HEK293 (cell line): ENCODE data around the gene EPG5.
A peak's percentile ranks its signal among the peaks of the same experiment; 100 is the strongest.

Source experiments
- CTCF ChIA-PET: fragments of 350-600 bp; formaldehyde crosslinking; extraction: SDS; loops from one replicate; lab custom pipeline; 2021; ENCODE audit warnings: antibody characterized with exemption; lab: Yijun Ruan, JAX
- POLR2A ChIA-PET: fragments of 300-600 bp; formaldehyde crosslinking; extraction: SDS; loops from one replicate; lab custom pipeline; 2020; ENCODE audit warnings: antibody characterized with exemption, inconsistent platforms; lab: Yijun Ruan, JAX
- H3K27ac ChIP-seq: fragments of 200-500 bp; sonication (Bioruptor generic); 2 replicates; pipeline ENCODE4 v1.5.1; 2014; ENCODE audit warnings: low read depth, low read length, control low read depth, inconsistent platforms; ENCODE audit errors: extremely low read depth
- H3K36me3 ChIP-seq, 2 experiments: fragments of 200-500 bp in 1 of 2; sonication (Bioruptor generic) in 1 of 2; 1 replicate in 1 of 2; 2 replicates in 1 of 2; pipeline ENCODE4 v1.5.1; 2014 to 2017; ENCODE audit warnings: inconsistent platforms in 2 of 2, low read length in 2 of 2; ENCODE audit not compliant: control insufficient read depth in 2 of 2, insufficient read depth in 1 of 2
- H3K4me1 ChIP-seq: fragments of 200-500 bp; sonication (Bioruptor generic); 2 replicates; pipeline ENCODE4 v1.5.1; 2014; ENCODE audit warnings: mild to moderate bottlenecking, low read length, inconsistent platforms; ENCODE audit not compliant: control insufficient read depth, insufficient read depth
- H3K4me3 ChIP-seq: 2 replicates; pipeline ENCODE4 v1.5.1; 2011; ENCODE audit warnings: low read depth, mild to moderate bottlenecking, control low read depth, low read length, moderate library complexity
- H3K9me3 ChIP-seq: fragments of 200-500 bp; sonication (Bioruptor generic); 2 replicates; pipeline ENCODE4 v1.5.1; 2014; ENCODE audit warnings: low read depth, low read length, inconsistent platforms; ENCODE audit not compliant: control insufficient read depth, insufficient read depth
- ATF2 ChIP-seq: fragments of 450-650 bp; formaldehyde crosslinking; IDR thresholded peaks from 2 replicates; pipeline ENCODE4 v1.5.1; 2016; ENCODE audit warnings: missing biosample characterization, missing genetic modification characterization, low read depth
- EGR2 ChIP-seq: fragments of 450-650 bp; formaldehyde crosslinking; IDR thresholded peaks from 2 replicates; pipeline ENCODE4 v1.5.1; 2016; ENCODE audit warnings: low read depth, missing biosample characterization, missing genetic modification characterization
- HOXA7 ChIP-seq: sonication (generic); formaldehyde crosslinking; IDR thresholded peaks from 2 replicates; pipeline ENCODE4 v1.8.1; 2022; ENCODE audit warnings: missing genetic modification reagents, borderline replicate concordance
- KLF8 ChIP-seq: fragments of 450-650 bp; formaldehyde crosslinking; IDR thresholded peaks from 2 replicates; pipeline ENCODE4 v1.5.1; 2016; ENCODE audit warnings: missing biosample characterization, missing genetic modification characterization
- KLF9 ChIP-seq: fragments of 450-650 bp; formaldehyde crosslinking; IDR thresholded peaks from 2 replicates; pipeline ENCODE4 v1.5.1; 2016; ENCODE audit warnings: missing biosample characterization, missing genetic modification characterization, low read depth
- PRDM1 ChIP-seq: fragments of 450-650 bp; formaldehyde crosslinking; IDR thresholded peaks from 2 replicates; pipeline ENCODE4; 2016; ENCODE audit warnings: missing biosample characterization, missing genetic modification characterization
- SP3 ChIP-seq: fragments of 450-650 bp; formaldehyde crosslinking; IDR thresholded peaks from 2 replicates; pipeline ENCODE4 v1.5.1; 2016; ENCODE audit warnings: missing biosample characterization, missing genetic modification characterization
- ZBTB17 ChIP-seq: fragments of 450-650 bp; formaldehyde crosslinking; IDR thresholded peaks from 2 replicates; pipeline ENCODE4 v1.5.1; 2016; ENCODE audit warnings: missing biosample characterization, missing genetic modification characterization
- ZNF133 ChIP-seq: fragments of 450-650 bp; formaldehyde crosslinking; IDR thresholded peaks from 2 replicates; pipeline ENCODE4 v1.5.1; 2016; ENCODE audit warnings: missing biosample characterization, missing genetic modification characterization
- ZNF140 ChIP-seq: fragments of 450-650 bp; formaldehyde crosslinking; IDR thresholded peaks from 2 replicates; pipeline ENCODE4 v1.5.1; 2016; ENCODE audit warnings: missing biosample characterization, missing genetic modification characterization
- ZNF202 ChIP-seq: fragments of 450-650 bp; formaldehyde crosslinking; IDR thresholded peaks from 2 replicates; pipeline ENCODE4 v1.5.1; 2016; ENCODE audit warnings: missing biosample characterization, missing genetic modification characterization, borderline replicate concordance
- ZNF248 ChIP-seq: fragments of 450-650 bp; formaldehyde crosslinking; IDR thresholded peaks from 2 replicates; pipeline ENCODE4 v1.5.1; 2017; ENCODE audit warnings: missing biosample characterization, missing genetic modification characterization
- ZNF266 ChIP-seq: fragments of 450-650 bp; formaldehyde crosslinking; IDR thresholded peaks from 2 replicates; pipeline ENCODE4 v1.5.1; 2016; ENCODE audit warnings: missing biosample characterization, missing genetic modification characterization, low read depth
- ZNF292 ChIP-seq: fragments of 450-650 bp; formaldehyde crosslinking; IDR thresholded peaks from 2 replicates; pipeline ENCODE4 v1.5.1; 2016; ENCODE audit warnings: low read depth, missing biosample characterization, missing genetic modification characterization, borderline replicate concordance
- ZNF324 ChIP-seq: fragments of 450-650 bp; formaldehyde crosslinking; IDR thresholded peaks from 2 replicates; pipeline ENCODE4 v1.5.1; 2016; ENCODE audit warnings: missing biosample characterization, missing genetic modification characterization
- ZNF37A ChIP-seq: fragments of 450-650 bp; IDR thresholded peaks from 2 replicates; pipeline ENCODE4 v1.5.1; 2018; ENCODE audit warnings: missing biosample characterization, missing genetic modification characterization
- ZNF530 ChIP-seq: fragments of 450-650 bp; formaldehyde crosslinking; IDR thresholded peaks from 2 replicates; pipeline ENCODE4 v1.5.1; 2016; ENCODE audit warnings: low read depth, missing biosample characterization, missing genetic modification characterization
- ZNF544 ChIP-seq: fragments of 450-650 bp; formaldehyde crosslinking; IDR thresholded peaks from 2 replicates; pipeline ENCODE4 v1.5.0; 2017; ENCODE audit warnings: missing biosample characterization, missing genetic modification characterization
- ZNF561 ChIP-seq: fragments of 450-650 bp; IDR thresholded peaks from 2 replicates; pipeline ENCODE4 v1.5.1; 2018; ENCODE audit warnings: missing biosample characterization, missing genetic modification characterization, borderline replicate concordance
- ZNF626 ChIP-seq: fragments of 450-650 bp; sonication (Bioruptor Pico); formaldehyde crosslinking; IDR thresholded peaks from 2 replicates; pipeline ENCODE4 v1.5.1; 2018; ENCODE audit warnings: missing biosample characterization, missing genetic modification characterization, inconsistent platforms
- ZNF664 ChIP-seq: fragments of 450-650 bp; formaldehyde crosslinking; IDR thresholded peaks from 2 replicates; pipeline ENCODE4 v1.5.1; 2016; ENCODE audit warnings: missing biosample characterization, missing genetic modification characterization
- TF ChIP-seq, protein P1 (sequence below): fragments of 450-650 bp; formaldehyde crosslinking; IDR thresholded peaks from 2 replicates; pipeline ENCODE4 v1.5.1; 2016; ENCODE audit warnings: missing biosample characterization, missing genetic modification characterization

Gene EPG5

GRCh38 chr18:45967007-45967706 lies at the start of gene EPG5 (continued):
- TF ChIP-seq KLF8 (tag by site-specific recombination) (peak; percentile 73; the same call in 1 of the 2 replicates), SP3 (tag by site-specific recombination) (peak; percentile 93), ZNF266 (tag by site-specific recombination) (no peak), ZNF561 (no peak), ZBTB17 (tag by site-specific recombination) (peak; percentile 51)
- TF ChIP-seq, all 188 proteins: peak for 36

DNA sequence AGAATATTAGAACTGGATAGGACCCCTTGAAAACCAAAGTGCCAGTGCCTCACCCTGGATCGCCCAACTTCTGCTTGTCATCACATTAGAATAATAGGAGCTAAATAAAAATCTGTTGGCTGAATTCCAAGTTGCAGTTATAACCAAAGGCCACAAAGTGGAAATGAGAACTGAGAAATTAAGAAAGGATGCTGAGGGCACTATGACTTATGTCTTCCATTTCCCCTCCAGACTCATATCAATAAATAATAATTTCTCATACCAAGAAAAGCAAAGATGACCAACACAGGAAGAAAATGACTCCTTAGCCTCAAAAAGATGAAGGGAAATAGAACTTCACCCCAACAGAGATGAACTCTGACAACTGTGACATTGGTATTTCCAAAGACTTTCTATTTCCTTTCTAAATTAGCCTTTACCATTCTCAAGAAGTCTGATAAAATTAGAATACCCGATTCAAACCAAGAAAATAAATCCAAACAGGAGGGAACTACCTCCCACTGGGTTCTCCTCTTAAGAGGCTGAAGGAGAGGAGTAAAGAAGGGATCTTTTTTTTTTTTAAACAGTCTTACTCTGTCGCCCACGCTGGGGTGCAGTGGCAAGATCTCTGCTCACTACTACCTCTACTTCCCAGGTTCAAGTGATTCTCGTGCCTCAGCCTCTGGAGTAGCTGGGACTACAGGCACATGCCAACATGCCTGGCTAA lies 46.5 kb upstream of the EPG5 start:
- CTCF ChIA-PET: interaction anchor here (0.7 kb wide), 1 partner anchor 666 kb away, joined by 3 read pairs; no protein-coding TSS in a partner anchor
- POLR2A ChIA-PET: interaction anchor here (0.6 kb wide), 1 partner anchor 52 kb away, joined by 3 read pairs; no protein-coding TSS in a partner anchor
- Histone ChIP-seq H3K4me1 (no peaks in the 10 kb centered on the region), H3K4me3 (no peak overlapping the region), H3K27ac (no peak overlapping the region), H3K36me3 (peaks cover 0 to 15% of the 10 kb centered on the region in 2 experiments; a peak in 2 of 3 replicates), H3K9me3 (no peaks in the 10 kb centered on the region)
- TF ChIP-seq ATF2 (no peak), ZNF626 (tag by site-specific recombination) (no peak), ZNF140 (tag by site-specific recombination) (no peak), ZNF530 (tag by site-specific recombination) (no peak), ZNF324 (no peak), ZNF266 (tag by site-specific recombination) (no peak), KLF9 (tag by site-specific recombination) (no peak), HOXA7 (CRISPR knock-in tag) (no peak), ZNF292 (no peak), ZNF248 (tag by site-specific recombination) (no peak), ZNF37A (tag by site-specific recombination) (no peak), ZNF544 (tag by site-specific recombination) (no peak), EGR2 (tag by site-specific recombination) (no peak), PRDM1 (no peak), ZNF664 (no peak), ZNF133 (tag by site-specific recombination) (no peak)
- TF ChIP-seq, protein P1, sequence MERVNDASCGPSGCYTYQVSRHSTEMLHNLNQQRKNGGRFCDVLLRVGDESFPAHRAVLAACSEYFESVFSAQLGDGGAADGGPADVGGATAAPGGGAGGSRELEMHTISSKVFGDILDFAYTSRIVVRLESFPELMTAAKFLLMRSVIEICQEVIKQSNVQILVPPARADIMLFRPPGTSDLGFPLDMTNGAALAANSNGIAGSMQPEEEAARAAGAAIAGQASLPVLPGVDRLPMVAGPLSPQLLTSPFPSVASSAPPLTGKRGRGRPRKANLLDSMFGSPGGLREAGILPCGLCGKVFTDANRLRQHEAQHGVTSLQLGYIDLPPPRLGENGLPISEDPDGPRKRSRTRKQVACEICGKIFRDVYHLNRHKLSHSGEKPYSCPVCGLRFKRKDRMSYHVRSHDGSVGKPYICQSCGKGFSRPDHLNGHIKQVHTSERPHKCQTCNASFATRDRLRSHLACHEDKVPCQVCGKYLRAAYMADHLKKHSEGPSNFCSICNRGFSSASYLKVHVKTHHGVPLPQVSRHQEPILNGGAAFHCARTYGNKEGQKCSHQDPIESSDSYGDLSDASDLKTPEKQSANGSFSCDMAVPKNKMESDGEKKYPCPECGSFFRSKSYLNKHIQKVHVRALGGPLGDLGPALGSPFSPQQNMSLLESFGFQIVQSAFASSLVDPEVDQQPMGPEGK (tag by site-specific recombination): no peak

GRCh38 chr18:46010676-46011075 lies 43.5 kb upstream of the EPG5 start:
- no peak for TF ChIP-seq SP3 (tag by site-specific recombination)
- no peak for TF ChIP-seq ZNF202 (tag by site-specific recombination)
- TF ChIP-seq, all 188 proteins: peak for 0
- CTCF ChIA-PET: interaction anchor here (0.6 to 0.7 kb wide), 2 partner anchors 31 to 131 kb away, joined by 3 read pairs; no protein-coding TSS in a partner anchor
- Histone ChIP-seq H3K4me3 (no peak overlapping the region), H3K27ac (no peak overlapping the region), H3K36me3 (peaks cover 0 to 16% of the 10 kb centered on the region in 2 experiments; a peak in 2 of 3 replicates), H3K4me1 (no peaks in the 10 kb centered on the region), H3K9me3 (no peaks in the 10 kb centered on the region)
- POLR2A ChIA-PET: no interaction called here
